NCI-H2107 treated with DMSO at 0.1 percent for 48 hours (cell line): ENCODE measurements around the gene MED16.

ENCODE experiments used
- DNase-seq: peaks from one replicate; lab custom pipeline; 2025; ENCODE audit not compliant: unreplicated experiment; lab: John Stamatoyannopoulos, UW

Gene MED16

GRCh38 chr19:927780-928401 lies 34.9 kb upstream of the MED16 start:
- no peak for DNase-seq

GRCh38 chr19:927351-927779 lies 34.4 kb upstream of the MED16 start:
- DNase-seq: no peak

- DNase-seq: no peak
Observed at GRCh38 chr19:926589-927350, 33.8 kb upstream of the MED16 start.

- no peak for DNase-seq
Observed at GRCh38 chr19:926323-926588, 33.3 kb upstream of the MED16 start.

- DNase-seq: no peak
Observed at GRCh38 chr19:925526-926322, 32.7 kb upstream of the MED16 start, which contains the start of gene ARID3A. Gene ARID3A (plus strand): TSS chr19:926035. CDS start chr19:929529, 3,494 bp downstream.

GRCh38 chr19:925087-925525 lies 32.1 kb upstream of the MED16 start:
- DNase-seq: no peak

- DNase-seq: no peak
Observed at GRCh38 chr19:924553-925086, 31.6 kb upstream of the MED16 start.

GRCh38 chr19:920051-920864 lies 27.3 kb upstream of the MED16 start:
- peak; percentile 60 for DNase-seq

- no peak for DNase-seq
Observed at GRCh38 chr19:919199-920050, 26.4 kb upstream of the MED16 start.

- no peak for DNase-seq
Observed at GRCh38 chr19:918481-919198, 25.7 kb upstream of the MED16 start.

- DNase-seq: no peak
Observed at GRCh38 chr19:918152-918437, 25.1 kb upstream of the MED16 start.

- DNase-seq: no peak
Observed at GRCh38 chr19:917323-918151, 24.6 kb upstream of the MED16 start, which contains the start of gene KISS1R. Gene KISS1R (plus strand): TSS chr19:917333. CDS start chr19:917503, 170 bp downstream.

GRCh38 chr19:916645-917322 lies 23.8 kb upstream of the MED16 start:
- no peak for DNase-seq

GRCh38 chr19:913080-913748 lies 20.2 kb upstream of the MED16 start, which contains the start of gene R3HDM4:
Gene R3HDM4 (minus strand): TSS chr19:913219. CDS start chr19:913157, 62 bp downstream.
- no peak for DNase-seq

- no peak for DNase-seq
Observed at GRCh38 chr19:912181-913079, 19.4 kb upstream of the MED16 start.
